ENCODE data around the gene MBNL2.

GRCh38 chr13:97318532-97318931, 96.4 kb downstream of the MBNL2 start:
- TF ChIP-seq CTCF (IDR thresholded peaks at IDR 0.05; ENCODE audit: low read depth, low read length) = no peak
- no peak for TF ChIP-seq EZH2phosphoT487 (IDR thresholded peaks at IDR 0.05; ENCODE audit: low read depth)
